Immature natural killer cell (primary cell): ENCODE measurements around the gene HPCAL1. TPM values are rescaled to one million over a fixed set of nuclear protein-coding genes. Genes with fewer than 3 reads are reported as not detected.

Experiments used
- DNase-seq, 3 donors: peaks; one replicate each; pipeline ENCODE4 v3.0.0; 2022; ENCODE audit warnings: mixed read lengths in 1 of 3
- H3K27ac Mint-ChIP-seq, 6 donors: one replicate each; pipeline ENCODE4 v1.8.0; 2020; ENCODE audit warnings: mixed read lengths in 6 of 6, mild to moderate bottlenecking in 5 of 6, inconsistent platforms in 4 of 6, moderate library complexity in 3 of 6
- H3K27me3 Mint-ChIP-seq, 3 donors: one replicate each; pipeline ENCODE4 v1.8.0; 2020 to 2021; ENCODE audit warnings: low read depth in 3 of 3, mild to moderate bottlenecking in 3 of 3, mixed read lengths in 3 of 3, moderate library complexity in 3 of 3, inconsistent platforms in 1 of 3
- H3K36me3 Mint-ChIP-seq, 3 donors: one replicate each; pipeline ENCODE4 v1.8.0; 2020; ENCODE audit warnings: mixed read lengths in 3 of 3, inconsistent platforms in 2 of 3, mild to moderate bottlenecking in 2 of 3
- H3K4me1 Mint-ChIP-seq, 2 donors: one replicate each; pipeline ENCODE4 v1.8.0; 2020; ENCODE audit warnings: inconsistent platforms in 2 of 2, mild to moderate bottlenecking in 2 of 2, mixed read lengths in 2 of 2, moderate library complexity in 1 of 2
- H3K4me3 Mint-ChIP-seq, 5 donors: one replicate each; pipeline ENCODE4 v1.8.0; 2020; ENCODE audit warnings: mild to moderate bottlenecking in 5 of 5, mixed read lengths in 5 of 5, inconsistent platforms in 3 of 5, moderate library complexity in 3 of 5
- H3K9me3 Mint-ChIP-seq, 6 donors: one replicate each; pipeline ENCODE4 v1.8.0; 2020; ENCODE audit warnings: mild to moderate bottlenecking in 6 of 6, mixed read lengths in 6 of 6, inconsistent platforms in 4 of 6, moderate library complexity in 3 of 6
- polyA plus RNA-seq, 3 donors: library from polyadenylated mRNA; unstranded; fragments of 300-500 nt; fragmentation: Illumina TruSeq; gene quantifications; one replicate each; pipeline ENCODE4 v1.2.3, GENCODE V29; 2021

The HPCAL1 gene
- polyA plus RNA-seq, 3 donors from 2014 or later: 64.9 to 89.7 (median 88.9) TPM

GRCh38 chr2:10337449-10338269 lies 35.0 kb downstream of the HPCAL1 start:
- peaks cover 0 to 2% (median 0%) of the 10 kb centered on the region in 3 donors for H3K27me3 Mint-ChIP-seq
- H3K9me3 Mint-ChIP-seq: no peaks in the 10 kb centered on the region
- H3K36me3 Mint-ChIP-seq: peaks cover 4 to 8% (median 4%) of the 10 kb centered on the region in 3 donors
- H3K27ac Mint-ChIP-seq: peak overlapping the region in 1 of 6 donors; percentile 51
- H3K4me3 Mint-ChIP-seq: no peak overlapping the region
- H3K4me1 Mint-ChIP-seq: peaks cover 26 to 50% of the 10 kb centered on the region in 2 donors
- DNase-seq: no peak

- no peak for DNase-seq
- Mint-ChIP-seq H3K27me3 (peaks cover 0 to 2% (median 0%) of the 10 kb centered on the region in 3 donors), H3K4me3 (no peak overlapping the region), H3K4me1 (peaks cover 24 to 47% of the 10 kb centered on the region in 2 donors), H3K36me3 (peaks cover 4 to 13% (median 4%) of the 10 kb centered on the region in 3 donors), H3K9me3 (no peaks in the 10 kb centered on the region), H3K27ac (no peak overlapping the region)
Observed at GRCh38 chr2:10338270-10339188, 35.8 kb downstream of the HPCAL1 start.

GRCh38 chr2:10339647-10340592 lies 37.2 kb downstream of the HPCAL1 start:
- Mint-ChIP-seq H3K4me3 (no peak overlapping the region), H3K27ac (no peak overlapping the region), H3K36me3 (peaks cover 4 to 12% (median 4%) of the 10 kb centered on the region in 3 donors), H3K4me1 (peaks cover 34 to 58% of the 10 kb centered on the region in 2 donors), H3K9me3 (no peaks in the 10 kb centered on the region), H3K27me3 (peaks cover 0 to 4% (median 0%) of the 10 kb centered on the region in 3 donors)
- no peak for DNase-seq

GRCh38 chr2:10340593-10340975 lies 37.9 kb downstream of the HPCAL1 start:
- Mint-ChIP-seq H3K4me3 (no peak overlapping the region), H3K27me3 (peaks cover 0 to 4% (median 0%) of the 10 kb centered on the region in 3 donors), H3K9me3 (no peaks in the 10 kb centered on the region), H3K36me3 (peaks cover 2 to 6% (median 4%) of the 10 kb centered on the region in 3 donors), H3K4me1 (peaks cover 34 to 62% of the 10 kb centered on the region in 2 donors), H3K27ac (peak overlapping the region in 1 of 6 donors; percentile 36)
- no peak for DNase-seq

GRCh38 chr2:10341193-10341592 lies 38.5 kb downstream of the HPCAL1 start:
- H3K4me1 Mint-ChIP-seq: peaks cover 38 to 66% of the 10 kb centered on the region in 2 donors
- H3K27me3 Mint-ChIP-seq: peaks cover 0 to 4% (median 0%) of the 10 kb centered on the region in 3 donors
- no peak overlapping the region for H3K4me3 Mint-ChIP-seq
- peaks cover 0 to 5% (median 4%) of the 10 kb centered on the region in 3 donors for H3K36me3 Mint-ChIP-seq
- H3K9me3 Mint-ChIP-seq: no peaks in the 10 kb centered on the region
- DNase-seq: no peak
- peak overlapping the region in 4 of 6 donors; percentile 18 to 36 (median 34) for H3K27ac Mint-ChIP-seq

- no peak overlapping the region for H3K4me3 Mint-ChIP-seq
- H3K4me1 Mint-ChIP-seq: peaks cover 40 to 66% of the 10 kb centered on the region in 2 donors
- peaks cover 0 to 5% (median 4%) of the 10 kb centered on the region in 3 donors for H3K36me3 Mint-ChIP-seq
- no peak overlapping the region for H3K27ac Mint-ChIP-seq
- no peaks in the 10 kb centered on the region for H3K9me3 Mint-ChIP-seq
- DNase-seq: no peak
- H3K27me3 Mint-ChIP-seq: peaks cover 0 to 4% (median 0%) of the 10 kb centered on the region in 3 donors
Observed at GRCh38 chr2:10342245-10342951, 39.7 kb downstream of the HPCAL1 start.

GRCh38 chr2:10343191-10343590 lies 40.5 kb downstream of the HPCAL1 start:
- DNase-seq: no peak
- Mint-ChIP-seq H3K36me3 (peaks cover 0 to 5% (median 4%) of the 10 kb centered on the region in 3 donors), H3K4me1 (peaks cover 34 to 63% of the 10 kb centered on the region in 2 donors), H3K27ac (no peak overlapping the region), H3K4me3 (no peak overlapping the region), H3K9me3 (no peaks in the 10 kb centered on the region), H3K27me3 (peaks cover 0 to 4% (median 0%) of the 10 kb centered on the region in 3 donors)

GRCh38 chr2:10343658-10344057 lies 41.0 kb downstream of the HPCAL1 start:
- DNase-seq: no peak
- Mint-ChIP-seq H3K4me3 (no peak overlapping the region), H3K27me3 (peaks cover 0 to 4% (median 0%) of the 10 kb centered on the region in 3 donors), H3K9me3 (no peaks in the 10 kb centered on the region), H3K36me3 (peaks cover 0 to 5% (median under 1%) of the 10 kb centered on the region in 3 donors), H3K4me1 (peaks cover 30 to 59% of the 10 kb centered on the region in 2 donors), H3K27ac (peak overlapping the region in 1 of 6 donors; percentile 70)

- peaks cover 0 to 2% (median 0%) of the 10 kb centered on the region in 3 donors for H3K27me3 Mint-ChIP-seq
- peaks cover 0 to 5% (median 0%) of the 10 kb centered on the region in 3 donors for H3K36me3 Mint-ChIP-seq
- H3K9me3 Mint-ChIP-seq: no peaks in the 10 kb centered on the region
- peak overlapping the region in 5 of 6 donors; percentile 2 to 38 (median 26) for H3K27ac Mint-ChIP-seq
- DNase-seq: no peak
- H3K4me3 Mint-ChIP-seq: peak overlapping the region in 1 of 5 donors; percentile 1
- peaks cover 33 to 62% of the 10 kb centered on the region in 2 donors for H3K4me1 Mint-ChIP-seq
Observed at GRCh38 chr2:10344105-10345066, 41.7 kb downstream of the HPCAL1 start.

GRCh38 chr2:10345126-10345525 lies 42.4 kb downstream of the HPCAL1 start:
- Mint-ChIP-seq H3K4me1 (peaks cover 37 to 61% of the 10 kb centered on the region in 2 donors), H3K27ac (peak overlapping the region in 5 of 6 donors; percentile 1 to 38 (median 26)), H3K4me3 (no peak overlapping the region), H3K27me3 (peaks cover 0 to 2% (median 0%) of the 10 kb centered on the region in 3 donors), H3K9me3 (no peaks in the 10 kb centered on the region), H3K36me3 (peaks cover 0 to 5% (median 0%) of the 10 kb centered on the region in 3 donors)
- no peak for DNase-seq

- peaks cover 43 to 63% of the 10 kb centered on the region in 2 donors for H3K4me1 Mint-ChIP-seq
- no peak for DNase-seq
Observed at GRCh38 chr2:10345813-10346212, 43.1 kb downstream of the HPCAL1 start.

More at GRCh38 chr2:10345813-10346212, 43.1 kb downstream of the HPCAL1 start:
- H3K36me3 Mint-ChIP-seq: peaks cover 0 to 5% (median 0%) of the 10 kb centered on the region in 3 donors
- no peak overlapping the region for H3K4me3 Mint-ChIP-seq
- H3K9me3 Mint-ChIP-seq: no peaks in the 10 kb centered on the region
- H3K27ac Mint-ChIP-seq: no peak overlapping the region
- H3K27me3 Mint-ChIP-seq: peaks cover 0 to 3% (median 0%) of the 10 kb centered on the region in 3 donors
